Liver (tissue), 9 donors: ENCODE data around the gene TFF1. TPM values are rescaled to one million over a fixed set of nuclear protein-coding genes. Genes with fewer than 3 reads are reported as not detected.

Experiments used
- DNase-seq: peaks from one replicate; pipeline ENCODE4 v3.0.0-alpha.2; 2017; ENCODE audit warnings: low spot score
- H3K27ac ChIP-seq, 2 donors: one replicate each; pipeline ENCODE4 v1.7.0; 2013; ENCODE audit warnings: inconsistent platforms in 2 of 2, low read length in 2 of 2, control low read depth in 1 of 2, low read depth in 1 of 2, mild to moderate bottlenecking in 1 of 2
- H3K27me3 ChIP-seq, 4 donors: one replicate each; pipeline versions ENCODE4 v1.6.1 to v1.7.0; 2013; ENCODE audit warnings: low read length in 3 of 4, inconsistent platforms in 1 of 4, mild to moderate bottlenecking in 1 of 4, moderate library complexity in 1 of 4; ENCODE audit not compliant: control insufficient read depth in 4 of 4, insufficient read depth in 4 of 4
- H3K36me3 ChIP-seq, 4 donors: one replicate each; pipeline versions ENCODE4 v1.6.1 to v1.7.0; 2013; ENCODE audit warnings: low read length in 3 of 4, mild to moderate bottlenecking in 3 of 4, low read depth in 1 of 4, moderate library complexity in 1 of 4; ENCODE audit not compliant: control insufficient read depth in 4 of 4, insufficient read depth in 3 of 4
- H3K4me1 ChIP-seq, 4 donors: one replicate each; pipeline versions ENCODE4 v1.6.1 to v1.7.0; 2013; ENCODE audit warnings: low read length in 3 of 4, mild to moderate bottlenecking in 3 of 4, moderate library complexity in 1 of 4; ENCODE audit not compliant: control insufficient read depth in 4 of 4, insufficient read depth in 4 of 4
- H3K4me3 ChIP-seq, 3 donors: one replicate each; pipeline versions ENCODE4 v1.6.1 to v1.7.0; 2013; ENCODE audit warnings: low read length in 3 of 3, control low read depth in 1 of 3, low read depth in 1 of 3, mild to moderate bottlenecking in 1 of 3
- H3K9ac ChIP-seq, 2 donors: one replicate each; pipeline ENCODE4 v1.7.0; 2013; ENCODE audit warnings: low read length in 2 of 2, mild to moderate bottlenecking in 2 of 2, moderate library complexity in 2 of 2, control low read depth in 1 of 2, low read depth in 1 of 2
- H3K9me3 ChIP-seq, 4 donors: one replicate each; pipeline versions ENCODE4 v1.6.1 to v1.7.0; 2013; ENCODE audit warnings: low read length in 3 of 4; ENCODE audit not compliant: control insufficient read depth in 4 of 4
- ATF3 ChIP-seq: IDR thresholded peaks from 2 replicates; pipeline ENCODE4 v1.6.1; 2016; ENCODE audit warnings: antibody characterized with exemption
- FOXA1 ChIP-seq: IDR thresholded peaks from 2 replicates; pipeline ENCODE4 v1.6.1; 2016; ENCODE audit warnings: antibody characterized with exemption
- FOXA2 ChIP-seq: IDR thresholded peaks from 2 replicates; pipeline ENCODE4 v1.6.1; 2016; ENCODE audit warnings: antibody characterized with exemption
- GABPA ChIP-seq, 2 donors: IDR thresholded peaks in 1 of 2; conservative IDR thresholded peaks in 1 of 2; 2 replicates each; pipeline ENCODE4 v1.6.1; 2016; ENCODE audit warnings: antibody characterized with exemption in 2 of 2, mild to moderate bottlenecking in 1 of 2, moderate library complexity in 1 of 2
- HNF4A ChIP-seq, 2 donors: conservative IDR thresholded peaks; 2 replicates each; pipeline ENCODE4 v1.6.1; 2016; ENCODE audit warnings: antibody characterized with exemption in 2 of 2, mild to moderate bottlenecking in 2 of 2
- HNF4G ChIP-seq: IDR thresholded peaks from 2 replicates; pipeline ENCODE4 v1.6.1; 2016; ENCODE audit warnings: antibody characterized with exemption
- JUND ChIP-seq, 2 donors: IDR thresholded peaks; 2 replicates each; pipeline ENCODE4 v1.6.1; 2016; ENCODE audit warnings: antibody characterized with exemption in 2 of 2
- NR2F2 ChIP-seq: IDR thresholded peaks from 2 replicates; pipeline ENCODE4 v1.6.1; 2016; ENCODE audit warnings: antibody characterized with exemption
- RAD21 ChIP-seq, 2 donors: IDR thresholded peaks; 2 replicates each; pipeline ENCODE4 v1.6.1; 2016; ENCODE audit warnings: antibody characterized with exemption in 2 of 2, mild to moderate bottlenecking in 2 of 2
- REST ChIP-seq: IDR thresholded peaks from 2 replicates; pipeline ENCODE4 v1.6.1; 2016; ENCODE audit warnings: antibody characterized with exemption, mild to moderate bottlenecking
- RXRA ChIP-seq, 2 donors: IDR thresholded peaks; 2 replicates each; pipeline ENCODE4 v1.6.1; 2017 to 2018; ENCODE audit warnings: antibody characterized with exemption in 2 of 2, mild to moderate bottlenecking in 1 of 2
- TAF1 ChIP-seq: conservative IDR thresholded peaks from 2 replicates; pipeline ENCODE4 v1.6.1; 2016; ENCODE audit warnings: antibody characterized with exemption, mild to moderate bottlenecking
- YY1 ChIP-seq: IDR thresholded peaks from 2 replicates; pipeline ENCODE4 v1.6.1; 2016; ENCODE audit warnings: antibody characterized with exemption, mild to moderate bottlenecking
- ZBTB33 ChIP-seq: IDR thresholded peaks from 2 replicates; pipeline ENCODE4 v1.6.1; 2016; ENCODE audit warnings: antibody characterized with exemption
- WGBS: extraction: QIAGEN DNeasy Blood & Tissue Kit; methylation state at CpG from one replicate; pipeline ENCODE4 v1.1.7; 2013; 5-methylcytosine and 5-hydroxymethylcytosine counted together
- polyA plus RNA-seq, 2 donors: library from polyadenylated mRNA; stranded (reverse) in 1 of 2; unstranded in 1 of 2; fragments of 200-250 nt in 1 of 2; fragments of >200 nt in 1 of 2; fragmentation: Nextera tagmentation in 1 of 2; extraction: Ambion mirVana in 1 of 2; gene quantifications; one replicate each; pipeline versions ENCODE4 v1.2.1 to v1.2.3, GENCODE V29; 2013 to 2015
- total RNA-seq, 2 donors: library from RNA; depleted of rRNA; stranded (reverse); fragments of >200 nt; gene quantifications; one replicate each; pipeline ENCODE4 v1.2.3, GENCODE V29; 2014
- TF ChIP-seq, protein P1 (sequence below): fragments of 150-350 bp; IDR thresholded peaks from 2 replicates; pipeline ENCODE4 v1.5.1; 2017; ENCODE audit warnings: improper control_type of control experiment, low read depth, low read length; ENCODE audit not compliant: missing input control
- donor health status: healthy.
- donor health status: healthy.
- donor health status: healthy.
- donor health status: healthy.
- donor health status: healthy.

Gene TFF1
- total and polyA plus RNA-seq, 4 donors, result not detected

DNA sequence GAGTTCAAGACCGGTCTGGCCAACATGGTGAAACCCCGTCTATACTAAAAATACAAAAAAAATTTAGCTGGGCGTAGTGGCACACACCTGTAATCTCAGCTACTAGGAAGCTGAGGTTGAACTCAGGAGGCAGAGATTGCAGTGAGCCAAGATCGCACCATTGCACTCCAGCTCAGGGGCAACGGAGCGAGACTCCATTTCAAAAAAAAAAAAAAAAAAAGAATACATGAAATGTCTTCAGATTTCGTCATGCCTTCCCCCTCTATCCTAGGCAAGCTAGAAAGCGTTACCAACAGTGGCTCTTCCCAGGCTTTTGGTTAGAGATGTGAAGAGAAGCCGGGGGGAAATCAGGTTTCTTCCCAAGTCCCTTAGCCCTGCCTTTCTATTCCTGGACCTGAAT is 3.6 kb downstream of the TFF1 start:
- Histone ChIP-seq H3K27ac (no peak overlapping the region), H3K4me1 (no peaks in the 10 kb centered on the region), H3K9me3 (peaks cover 0 to 9% (median under 1%) of the 10 kb centered on the region in 4 donors), H3K4me3 (no peak overlapping the region), H3K9ac (no peak overlapping the region), H3K36me3 (no peaks in the 10 kb centered on the region), H3K27me3 (peaks cover 0 to 4% (median 2%) of the 10 kb centered on the region in 4 donors)
- 68% methylated on average over 9 of the region's 9 CpGs for WGBS
- TF ChIP-seq YY1, result no peak
- no peak for TF ChIP-seq HNF4A (conservative IDR thresholded peaks at IDR 0.05)
- TF ChIP-seq FOXA1, result no peak
- TF ChIP-seq JUND (IDR thresholded peaks at IDR 0.05), result no peak
- no peak for TF ChIP-seq ZBTB33
- TF ChIP-seq RAD21 (IDR thresholded peaks at IDR 0.05), result no peak
- TF ChIP-seq, protein P1, sequence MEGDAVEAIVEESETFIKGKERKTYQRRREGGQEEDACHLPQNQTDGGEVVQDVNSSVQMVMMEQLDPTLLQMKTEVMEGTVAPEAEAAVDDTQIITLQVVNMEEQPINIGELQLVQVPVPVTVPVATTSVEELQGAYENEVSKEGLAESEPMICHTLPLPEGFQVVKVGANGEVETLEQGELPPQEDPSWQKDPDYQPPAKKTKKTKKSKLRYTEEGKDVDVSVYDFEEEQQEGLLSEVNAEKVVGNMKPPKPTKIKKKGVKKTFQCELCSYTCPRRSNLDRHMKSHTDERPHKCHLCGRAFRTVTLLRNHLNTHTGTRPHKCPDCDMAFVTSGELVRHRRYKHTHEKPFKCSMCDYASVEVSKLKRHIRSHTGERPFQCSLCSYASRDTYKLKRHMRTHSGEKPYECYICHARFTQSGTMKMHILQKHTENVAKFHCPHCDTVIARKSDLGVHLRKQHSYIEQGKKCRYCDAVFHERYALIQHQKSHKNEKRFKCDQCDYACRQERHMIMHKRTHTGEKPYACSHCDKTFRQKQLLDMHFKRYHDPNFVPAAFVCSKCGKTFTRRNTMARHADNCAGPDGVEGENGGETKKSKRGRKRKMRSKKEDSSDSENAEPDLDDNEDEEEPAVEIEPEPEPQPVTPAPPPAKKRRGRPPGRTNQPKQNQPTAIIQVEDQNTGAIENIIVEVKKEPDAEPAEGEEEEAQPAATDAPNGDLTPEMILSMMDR, result no peak
- no peak for TF ChIP-seq ATF3
- TF ChIP-seq NR2F2, result no peak
- no peak for TF ChIP-seq RXRA (IDR thresholded peaks at IDR 0.05)
- TF ChIP-seq FOXA2, result no peak
- TF ChIP-seq GABPA (IDR thresholded peaks at IDR 0.05 in 1 of 2, conservative IDR thresholded peaks at IDR 0.05 in 1 of 2), result no peak
- no peak for TF ChIP-seq HNF4G
- no peak for DNase-seq

DNA sequence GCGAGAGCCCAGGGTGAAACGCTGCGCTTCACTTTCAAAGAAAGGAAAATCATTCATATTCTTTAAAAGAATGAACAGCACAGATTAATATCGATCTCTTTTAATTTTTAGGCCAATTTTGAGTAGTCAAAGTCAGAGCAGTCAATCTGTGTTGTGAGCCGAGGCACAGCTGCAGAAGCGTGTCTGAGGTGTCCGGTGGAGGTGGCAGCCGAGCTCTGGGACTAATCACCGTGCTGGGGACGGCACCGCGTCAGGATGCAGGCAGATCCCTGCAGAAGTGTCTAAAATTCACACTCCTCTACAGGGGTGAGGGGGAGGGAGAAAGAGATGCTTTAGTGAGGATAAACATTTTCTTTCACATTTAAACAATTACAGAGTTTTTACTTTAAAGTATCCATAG is 4.1 kb downstream of the TFF1 start:
- Histone ChIP-seq H3K27me3 (peaks cover 0 to 4% (median 2%) of the 10 kb centered on the region in 4 donors), H3K9me3 (peaks cover 0 to 10% (median 1%) of the 10 kb centered on the region in 4 donors), H3K36me3 (no peaks in the 10 kb centered on the region), H3K9ac (no peak overlapping the region), H3K4me1 (no peaks in the 10 kb centered on the region), H3K4me3 (no peak overlapping the region), H3K27ac (no peak overlapping the region)
- TF ChIP-seq NR2F2 (no peak), GABPA (IDR thresholded peaks at IDR 0.05 in 1 of 2, conservative IDR thresholded peaks at IDR 0.05 in 1 of 2) (no peak), TAF1 (no peak), REST (no peak)
- 83% methylated on average over 12 of the region's 12 CpGs for WGBS
- DNase-seq, result no peak
